ENCODE results near the gene DUOX2.

- TF ChIP-seq ELF4 (IDR thresholded peaks at IDR 0.05) (no peak), SP1 (IDR thresholded peaks at IDR 0.05) (no peak), FOXK2 (IDR thresholded peaks at IDR 0.05) (no peak), FOXM1 (IDR thresholded peaks at IDR 0.05; ENCODE audit: borderline replicate concordance) (no peak), BHLHE40 (IDR thresholded peaks at IDR 0.05; ENCODE audit: borderline replicate concordance) (no peak), TARDBP (IDR thresholded peaks at IDR 0.05) (no peak), FOXA1 (IDR thresholded peaks at IDR 0.05) (no peak), HDGF (IDR thresholded peaks at IDR 0.05; ENCODE audit: borderline replicate concordance) (no peak), ZNF384 (IDR thresholded peaks at IDR 0.05) (no peak), SUZ12 (IDR thresholded peaks at IDR 0.05) (no peak), PKNOX1 (IDR thresholded peaks at IDR 0.05) (no peak)
These were observed 38.2 kb upstream of the DUOX2 start for GRCh38 chr15:45151998-45152828.
